ENCODE measurements around the gene PTPRK. TPM values are rescaled to one million over a fixed set of nuclear protein-coding genes. Genes with fewer than 3 reads are reported as not detected.

The PTPRK gene
- total and polyA plus RNA-seq, 9 of the 15 experiments (the other 6 are each of a cell fraction or from before 2014, with no cell fraction given): 0.04 to 0.51 TPM; not detected in 7

DNA sequence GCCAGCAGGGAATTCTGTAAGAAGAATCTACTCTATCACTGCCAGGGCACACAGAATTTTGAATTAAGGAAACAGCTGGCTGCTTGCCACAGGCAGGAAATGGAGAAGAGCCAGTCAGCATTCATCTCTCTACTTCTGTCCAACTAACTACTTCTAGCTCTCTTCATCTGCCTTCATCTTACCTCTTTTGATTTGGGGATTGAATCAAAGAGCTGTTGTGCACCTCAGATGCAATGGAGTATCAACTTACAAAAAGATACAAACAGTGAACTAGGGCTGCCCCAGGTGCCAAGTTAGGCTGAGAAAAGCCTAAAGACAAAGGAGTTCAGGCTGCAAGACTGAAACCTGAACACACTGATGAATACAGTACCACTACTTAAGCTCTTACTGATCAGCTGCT, 82.0 kb downstream of the PTPRK start (continued):
- TF ChIP-seq THRB (CRISPR knock-in tag; conservative IDR thresholded peaks at IDR 0.05): no peak

- intact Hi-C loops (cut with micrococcal nuclease): no loop called here
- H3K27me3 ChIP-seq (ENCODE audit: control insufficient read depth in 2 of 2, insufficient read depth in 2 of 2, low read length in 2 of 2): no peaks in the 10 kb centered on the region
- no peaks in the 10 kb centered on the region for H3K4me1 ChIP-seq (replicated peaks in 1 of 2; ENCODE audit: control insufficient read depth in 2 of 2, insufficient read depth in 2 of 2, low read length in 2 of 2)
- 0 out of 2 replicates have a peak, but pooled peaks cover 4% of the 10 kb centered on the region for H3K9me3 ChIP-seq (replicated peaks; ENCODE audit: control insufficient read depth, insufficient read depth, low read depth, low read length)
- no peak overlapping the region for H3K4me2 ChIP-seq (ENCODE audit: insufficient read depth, low read length)
- ATAC-seq (no peak), FAIRE-seq (no peak), DNase-seq (ENCODE audit: extremely low read depth in 1 of 4, low spot score in 3 of 4) (no peak)
- no TSS peak for BruUV-seq (replicated peaks)
- no peak overlapping the region for H3K4me3 ChIP-seq
- no peak overlapping the region for H3K27ac ChIP-seq (ENCODE audit: extremely low read depth, low read depth, low read length)
- ChIA-PET CTCF (ENCODE audit: low intra/inter-chr PET ratio) (no interaction called here), POLR2A (no interaction called here)
- no peaks in the 10 kb centered on the region for H3K9me1 ChIP-seq (ENCODE audit: control insufficient read depth, insufficient read depth, low read length)
- in situ Hi-C loops (cut with MboI): no loop called here
- H3K36me3 ChIP-seq (ENCODE audit: control insufficient read depth, insufficient read depth, low read length): no peaks in the 10 kb centered on the region
- H3K9ac ChIP-seq (ENCODE audit: insufficient read depth in 1 of 2, low read depth in 2 of 2, low read length in 2 of 2): no peak overlapping the region
- under 1% methylated on average over 10 of the region's 10 CpGs for WGBS (ENCODE audit: insufficient coverage, low coverage, missing lambda C conversion rate)
- H2AFZ ChIP-seq (ENCODE audit: low read depth, low read length): no peak overlapping the region
- H4K20me1 ChIP-seq (replicated peaks; ENCODE audit: control insufficient read depth, insufficient read depth, low read length): no peaks in the 10 kb centered on the region
- H3K79me2 ChIP-seq (ENCODE audit: control insufficient read depth, insufficient read depth, low read length): no peaks in the 10 kb centered on the region
- TF ChIP-seq, protein P1, sequence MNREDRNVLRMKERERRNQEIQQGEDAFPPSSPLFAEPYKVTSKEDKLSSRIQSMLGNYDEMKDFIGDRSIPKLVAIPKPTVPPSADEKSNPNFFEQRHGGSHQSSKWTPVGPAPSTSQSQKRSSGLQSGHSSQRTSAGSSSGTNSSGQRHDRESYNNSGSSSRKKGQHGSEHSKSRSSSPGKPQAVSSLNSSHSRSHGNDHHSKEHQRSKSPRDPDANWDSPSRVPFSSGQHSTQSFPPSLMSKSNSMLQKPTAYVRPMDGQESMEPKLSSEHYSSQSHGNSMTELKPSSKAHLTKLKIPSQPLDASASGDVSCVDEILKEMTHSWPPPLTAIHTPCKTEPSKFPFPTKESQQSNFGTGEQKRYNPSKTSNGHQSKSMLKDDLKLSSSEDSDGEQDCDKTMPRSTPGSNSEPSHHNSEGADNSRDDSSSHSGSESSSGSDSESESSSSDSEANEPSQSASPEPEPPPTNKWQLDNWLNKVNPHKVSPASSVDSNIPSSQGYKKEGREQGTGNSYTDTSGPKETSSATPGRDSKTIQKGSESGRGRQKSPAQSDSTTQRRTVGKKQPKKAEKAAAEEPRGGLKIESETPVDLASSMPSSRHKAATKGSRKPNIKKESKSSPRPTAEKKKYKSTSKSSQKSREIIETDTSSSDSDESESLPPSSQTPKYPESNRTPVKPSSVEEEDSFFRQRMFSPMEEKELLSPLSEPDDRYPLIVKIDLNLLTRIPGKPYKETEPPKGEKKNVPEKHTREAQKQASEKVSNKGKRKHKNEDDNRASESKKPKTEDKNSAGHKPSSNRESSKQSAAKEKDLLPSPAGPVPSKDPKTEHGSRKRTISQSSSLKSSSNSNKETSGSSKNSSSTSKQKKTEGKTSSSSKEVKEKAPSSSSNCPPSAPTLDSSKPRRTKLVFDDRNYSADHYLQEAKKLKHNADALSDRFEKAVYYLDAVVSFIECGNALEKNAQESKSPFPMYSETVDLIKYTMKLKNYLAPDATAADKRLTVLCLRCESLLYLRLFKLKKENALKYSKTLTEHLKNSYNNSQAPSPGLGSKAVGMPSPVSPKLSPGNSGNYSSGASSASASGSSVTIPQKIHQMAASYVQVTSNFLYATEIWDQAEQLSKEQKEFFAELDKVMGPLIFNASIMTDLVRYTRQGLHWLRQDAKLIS (CRISPR knock-in tag; IDR thresholded peaks at IDR 0.05): no peak
- TF ChIP-seq CHD2 (IDR thresholded peaks at IDR 0.05; ENCODE audit: low read depth, low read length): no peak
- TF ChIP-seq, protein P2, sequence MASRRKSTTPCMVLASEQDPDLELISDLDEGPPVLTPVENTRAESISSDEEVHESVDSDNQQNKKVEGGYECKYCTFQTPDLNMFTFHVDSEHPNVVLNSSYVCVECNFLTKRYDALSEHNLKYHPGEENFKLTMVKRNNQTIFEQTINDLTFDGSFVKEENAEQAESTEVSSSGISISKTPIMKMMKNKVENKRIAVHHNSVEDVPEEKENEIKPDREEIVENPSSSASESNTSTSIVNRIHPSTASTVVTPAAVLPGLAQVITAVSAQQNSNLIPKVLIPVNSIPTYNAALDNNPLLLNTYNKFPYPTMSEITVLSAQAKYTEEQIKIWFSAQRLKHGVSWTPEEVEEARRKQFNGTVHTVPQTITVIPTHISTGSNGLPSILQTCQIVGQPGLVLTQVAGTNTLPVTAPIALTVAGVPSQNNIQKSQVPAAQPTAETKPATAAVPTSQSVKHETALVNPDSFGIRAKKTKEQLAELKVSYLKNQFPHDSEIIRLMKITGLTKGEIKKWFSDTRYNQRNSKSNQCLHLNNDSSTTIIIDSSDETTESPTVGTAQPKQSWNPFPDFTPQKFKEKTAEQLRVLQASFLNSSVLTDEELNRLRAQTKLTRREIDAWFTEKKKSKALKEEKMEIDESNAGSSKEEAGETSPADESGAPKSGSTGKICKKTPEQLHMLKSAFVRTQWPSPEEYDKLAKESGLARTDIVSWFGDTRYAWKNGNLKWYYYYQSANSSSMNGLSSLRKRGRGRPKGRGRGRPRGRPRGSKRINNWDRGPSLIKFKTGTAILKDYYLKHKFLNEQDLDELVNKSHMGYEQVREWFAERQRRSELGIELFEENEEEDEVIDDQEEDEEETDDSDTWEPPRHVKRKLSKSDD (conservative IDR thresholded peaks at IDR 0.05; ENCODE audit: low read length): no peak
- no peak for TF ChIP-seq TAF7 (tag; IDR thresholded peaks at IDR 0.05)
- TF ChIP-seq, protein P3, sequence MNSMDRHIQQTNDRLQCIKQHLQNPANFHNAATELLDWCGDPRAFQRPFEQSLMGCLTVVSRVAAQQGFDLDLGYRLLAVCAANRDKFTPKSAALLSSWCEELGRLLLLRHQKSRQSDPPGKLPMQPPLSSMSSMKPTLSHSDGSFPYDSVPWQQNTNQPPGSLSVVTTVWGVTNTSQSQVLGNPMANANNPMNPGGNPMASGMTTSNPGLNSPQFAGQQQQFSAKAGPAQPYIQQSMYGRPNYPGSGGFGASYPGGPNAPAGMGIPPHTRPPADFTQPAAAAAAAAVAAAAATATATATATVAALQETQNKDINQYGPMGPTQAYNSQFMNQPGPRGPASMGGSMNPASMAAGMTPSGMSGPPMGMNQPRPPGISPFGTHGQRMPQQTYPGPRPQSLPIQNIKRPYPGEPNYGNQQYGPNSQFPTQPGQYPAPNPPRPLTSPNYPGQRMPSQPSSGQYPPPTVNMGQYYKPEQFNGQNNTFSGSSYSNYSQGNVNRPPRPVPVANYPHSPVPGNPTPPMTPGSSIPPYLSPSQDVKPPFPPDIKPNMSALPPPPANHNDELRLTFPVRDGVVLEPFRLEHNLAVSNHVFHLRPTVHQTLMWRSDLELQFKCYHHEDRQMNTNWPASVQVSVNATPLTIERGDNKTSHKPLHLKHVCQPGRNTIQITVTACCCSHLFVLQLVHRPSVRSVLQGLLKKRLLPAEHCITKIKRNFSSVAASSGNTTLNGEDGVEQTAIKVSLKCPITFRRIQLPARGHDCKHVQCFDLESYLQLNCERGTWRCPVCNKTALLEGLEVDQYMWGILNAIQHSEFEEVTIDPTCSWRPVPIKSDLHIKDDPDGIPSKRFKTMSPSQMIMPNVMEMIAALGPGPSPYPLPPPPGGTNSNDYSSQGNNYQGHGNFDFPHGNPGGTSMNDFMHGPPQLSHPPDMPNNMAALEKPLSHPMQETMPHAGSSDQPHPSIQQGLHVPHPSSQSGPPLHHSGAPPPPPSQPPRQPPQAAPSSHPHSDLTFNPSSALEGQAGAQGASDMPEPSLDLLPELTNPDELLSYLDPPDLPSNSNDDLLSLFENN (IDR thresholded peaks at IDR 0.05; ENCODE audit: low read depth in 2 of 2, low read length in 2 of 2): no peak
- no peak for TF ChIP-seq KLF6 (CRISPR knock-in tag; IDR thresholded peaks at IDR 0.05; ENCODE audit: borderline replicate concordance)
- no peak for TF ChIP-seq COPS2 (conservative IDR thresholded peaks at IDR 0.05)
- no peak for TF ChIP-seq WHSC1 (IDR thresholded peaks at IDR 0.05; ENCODE audit: low read length)
- no peak for TF ChIP-seq KLF10 (CRISPR knock-in tag; IDR thresholded peaks at IDR 0.05)
Observed at GRCh38 chr6:128437685-128438084, 82.7 kb downstream of the PTPRK start.

Data from K562 (cell line).